ENCODE results near the gene CGB8. TPM values are rescaled to one million over a fixed set of nuclear protein-coding genes. Genes with fewer than 3 reads are reported as not detected.

Gene CGB8
- total and polyA plus RNA-seq, 2 of the 8 experiments (the other 6 are each of a cell fraction or from before 2014, with no cell fraction given) = 0.09 TPM; not detected in 1

- TF ChIP-seq KDM5A (IDR thresholded peaks at IDR 0.05; ENCODE audit: low read length) (no peak), CTCF (IDR thresholded peaks at IDR 0.05; ENCODE audit: control extremely low read depth in 1 of 3, insufficient read depth in 1 of 3, low read depth in 1 of 3, low read length in 3 of 3) (peak; percentile 95 to 99 (median 98)), BCL11A (IDR thresholded peaks at IDR 0.05; ENCODE audit: low read depth in 2 of 2, low read length in 2 of 2) (no peak)
These were observed 48.8 kb upstream of the CGB8 start (continued) for GRCh38 chr19:49097453-49098288.

Measured in H1 (cell line).